COLO668 (cell line): ENCODE data around the gene MSANTD2.

Experiments
- DNase-seq: peaks from one replicate; lab custom pipeline; 2025; ENCODE audit not compliant: unreplicated experiment; lab: John Stamatoyannopoulos, UW

Gene MSANTD2

DNA sequence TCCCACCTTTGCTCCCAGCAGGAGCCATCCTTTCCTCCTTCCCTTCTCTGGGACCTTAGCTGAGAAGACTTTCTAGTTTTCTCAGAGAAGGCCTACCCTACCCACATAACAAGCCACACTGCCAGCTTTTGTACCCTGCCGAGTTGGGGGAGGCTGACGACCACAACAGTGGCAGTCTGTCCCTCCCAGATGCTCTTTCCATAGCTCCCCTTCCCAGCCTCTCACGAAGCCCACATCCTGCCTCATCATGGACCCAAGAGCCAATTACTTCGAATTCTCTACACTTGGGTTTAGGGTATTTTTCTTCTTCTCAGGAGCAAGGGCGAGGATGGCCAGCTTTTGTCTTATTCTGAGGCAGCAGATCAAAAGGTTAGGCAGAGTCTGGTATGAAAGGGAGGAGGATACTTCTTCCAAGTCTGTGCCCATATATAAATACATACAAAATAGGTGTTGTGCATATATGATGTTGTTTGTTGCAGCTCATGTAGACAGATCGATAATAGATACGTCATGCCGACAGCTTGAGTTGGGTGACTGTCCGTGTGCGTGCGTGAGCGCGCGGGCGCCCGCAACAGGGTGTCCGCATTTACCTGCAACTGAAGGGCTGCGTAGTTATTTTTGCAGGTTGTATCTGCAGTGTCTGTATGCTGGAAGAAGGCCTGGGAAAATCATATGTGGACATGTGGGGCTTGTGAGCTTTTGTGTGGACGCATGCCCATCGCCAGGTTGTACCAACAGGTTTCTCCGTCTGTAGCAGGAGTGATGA, 61.3 kb downstream of the MSANTD2 start:
- DNase-seq, result no peak

DNA sequence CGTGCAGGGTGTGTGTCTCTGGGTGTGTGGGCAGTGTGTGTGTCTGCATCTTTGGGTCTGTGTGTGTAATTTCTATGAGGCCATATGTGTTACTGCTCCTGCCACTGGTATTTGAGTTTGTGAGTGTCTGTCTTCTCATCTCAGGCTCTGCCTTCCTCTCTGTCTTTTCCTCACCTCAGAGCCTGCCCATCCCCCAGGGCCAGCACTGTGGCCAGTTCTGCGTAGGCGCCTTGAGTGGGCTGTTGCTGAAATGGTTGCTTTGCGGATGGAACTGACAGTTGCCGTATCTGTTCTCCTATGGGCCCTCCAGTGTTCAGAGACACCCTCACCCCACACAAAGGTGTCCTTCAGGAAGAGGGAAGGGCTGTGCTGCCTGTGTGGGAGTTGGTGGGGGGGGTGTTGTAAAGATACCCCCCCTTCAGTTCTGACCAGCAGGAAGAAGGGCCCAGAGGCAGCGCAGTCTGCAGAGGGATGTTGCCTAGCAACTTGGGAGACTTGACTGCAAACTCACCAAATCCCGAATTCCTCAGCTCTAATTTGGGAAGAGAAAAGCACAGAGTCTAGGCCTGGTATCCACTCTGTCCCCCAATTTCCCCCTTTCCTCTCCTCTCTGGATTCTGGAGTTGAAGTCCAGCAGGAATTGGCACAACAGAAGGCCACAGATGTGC, 62.4 kb downstream of the MSANTD2 start:
- no peak for DNase-seq

DNA sequence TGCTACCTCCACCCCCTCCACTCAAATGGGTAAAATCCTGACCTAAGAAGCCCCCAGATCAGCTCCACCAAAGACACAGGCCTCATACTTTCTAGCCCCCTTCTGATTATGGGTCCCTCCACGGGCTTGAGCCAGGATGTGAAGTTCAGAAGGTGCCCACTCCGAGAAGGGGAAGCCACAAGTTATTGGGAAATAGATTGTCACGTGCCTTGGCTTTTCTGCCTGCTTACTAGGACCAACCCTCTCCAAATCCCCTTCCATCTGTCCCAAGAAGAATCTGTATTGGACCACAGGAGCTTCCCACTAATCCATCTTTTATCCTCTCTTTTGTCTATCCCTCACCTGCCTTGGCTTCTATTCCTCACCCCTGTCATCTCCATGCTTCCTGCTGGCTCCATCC, 63.5 kb downstream of the MSANTD2 start:
- no peak for DNase-seq

DNA sequence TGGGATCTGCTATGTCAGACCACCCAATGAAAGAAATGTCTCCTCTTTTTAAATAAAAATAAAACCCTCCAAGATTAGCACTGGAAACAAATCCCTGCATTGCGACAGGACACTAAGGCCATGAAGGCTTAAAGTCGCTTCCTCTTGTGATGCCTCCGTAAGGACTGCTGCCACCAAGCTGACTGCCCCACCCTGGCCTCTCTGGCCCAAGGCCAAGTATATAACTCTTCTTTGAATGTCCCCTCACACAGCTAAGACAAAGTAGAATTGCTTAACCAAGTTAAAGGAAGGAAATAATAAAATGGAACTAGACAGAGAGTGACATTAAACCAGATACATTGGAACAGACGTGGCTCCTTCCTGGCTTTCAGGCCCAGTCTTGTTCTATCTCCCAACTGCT, 68.0 kb downstream of the MSANTD2 start:
- DNase-seq, result no peak

DNA sequence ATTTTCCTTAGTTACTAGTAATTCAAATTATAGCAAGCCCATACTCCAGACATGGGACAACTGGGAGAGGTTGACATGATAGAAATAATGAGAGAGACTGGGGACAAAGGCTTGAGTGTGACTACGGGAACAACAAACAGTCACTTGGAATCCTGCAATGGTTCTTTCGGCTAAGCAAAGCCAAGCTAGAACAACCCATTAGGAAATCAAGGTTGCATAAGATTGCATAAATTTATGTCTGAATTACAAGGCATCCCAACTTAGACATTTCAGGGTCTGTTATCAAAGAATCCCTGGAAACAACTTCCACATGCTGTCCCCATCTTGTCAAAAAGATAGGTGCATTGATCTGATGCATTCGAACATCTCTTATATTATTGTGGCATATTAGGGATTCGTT, 70.6 kb downstream of the MSANTD2 start:
- no peak for DNase-seq

DNA sequence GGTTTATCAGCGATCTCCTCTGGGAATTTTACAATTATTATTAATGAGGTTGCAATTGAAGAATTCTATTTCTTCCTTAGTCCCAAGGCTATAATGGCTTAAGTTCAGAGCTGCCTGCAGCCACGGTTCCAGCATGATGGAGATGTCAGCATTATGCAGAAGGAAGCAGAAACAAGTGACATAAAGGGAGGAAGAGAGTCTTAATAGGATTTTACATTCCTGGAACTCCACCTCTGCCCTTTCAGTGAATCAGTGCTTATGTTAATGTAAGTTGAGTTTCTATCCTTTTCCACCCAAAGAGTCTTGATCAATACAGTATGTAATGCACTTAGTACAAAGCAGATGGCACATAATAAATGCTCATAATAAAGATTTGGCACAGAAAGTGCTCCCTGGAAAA, 72.1 kb downstream of the MSANTD2 start:
- DNase-seq, result no peak

DNA sequence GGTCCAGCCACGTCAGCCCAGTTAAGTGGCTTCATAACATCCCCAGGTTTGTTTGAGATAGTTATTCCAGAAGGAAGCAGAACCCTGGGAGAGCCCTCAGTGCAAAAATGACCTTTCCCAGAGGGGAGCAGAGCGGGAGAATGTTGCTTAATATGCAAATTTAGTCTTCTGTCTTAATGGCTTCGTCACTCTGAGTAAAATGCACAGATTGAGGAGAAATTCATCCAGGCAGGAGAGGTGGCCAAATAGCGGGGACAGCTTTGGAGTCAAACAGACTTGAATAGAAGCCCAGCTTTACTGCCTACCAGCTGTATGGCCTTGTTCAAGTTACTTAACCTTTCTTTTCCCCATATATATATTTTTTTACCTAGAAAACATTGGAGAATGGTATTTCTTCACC, 72.7 kb downstream of the MSANTD2 start:
- DNase-seq, result no peak

DNA sequence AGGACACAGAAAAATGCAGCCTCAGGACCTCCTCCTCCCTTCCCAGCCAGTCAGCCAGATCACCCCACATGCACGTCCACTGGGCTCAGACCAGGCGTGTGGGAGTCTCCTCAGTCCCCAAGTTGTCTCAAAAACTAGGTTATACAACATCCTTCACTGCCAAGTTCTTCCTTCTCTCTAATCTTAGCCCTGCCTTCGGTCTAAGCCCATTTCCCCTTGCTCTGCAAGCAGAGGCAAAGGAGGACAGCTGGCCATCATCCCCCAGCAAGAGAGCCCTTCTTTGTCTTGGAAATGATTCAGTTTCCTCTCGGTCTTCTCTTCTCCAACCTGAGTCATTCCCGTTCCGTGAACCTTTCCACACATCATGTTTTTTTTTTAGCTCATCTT, 74.5 kb downstream of the MSANTD2 start:
- DNase-seq, result no peak

DNA sequence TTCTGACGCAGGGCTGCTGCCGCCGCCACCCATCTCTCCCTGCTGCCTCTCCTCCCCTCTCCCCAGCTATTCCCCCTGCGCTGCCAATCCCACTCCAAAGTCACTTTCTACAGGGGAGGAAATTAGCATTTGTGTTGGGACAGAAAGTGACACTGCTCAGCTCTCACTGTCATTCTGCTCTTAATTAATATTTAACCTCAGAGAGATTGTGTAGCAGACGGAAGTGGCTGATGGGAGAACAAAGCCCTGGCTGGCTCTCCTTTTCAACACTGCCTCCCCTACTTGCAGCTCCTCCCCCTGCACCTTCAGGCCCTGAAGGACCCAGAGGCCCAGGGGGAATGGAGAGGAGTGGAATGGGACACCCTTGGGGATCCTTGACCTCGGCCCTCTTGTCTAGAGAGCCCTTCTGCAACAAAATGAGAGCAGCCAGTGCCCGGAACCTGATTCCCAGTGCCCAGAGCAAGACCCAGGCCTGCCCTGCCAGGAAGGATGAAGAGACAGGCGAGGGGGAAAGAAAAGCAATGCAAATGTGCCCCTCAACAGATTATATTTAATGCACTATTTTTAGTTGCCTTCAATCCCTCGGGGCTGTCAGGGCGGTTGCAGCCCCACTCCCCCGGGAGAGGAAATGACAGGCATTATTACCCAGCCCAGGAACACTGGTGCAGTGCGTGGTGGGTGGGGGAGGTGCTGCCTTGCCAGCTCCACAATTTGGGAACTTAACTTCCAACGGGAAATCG, 75.1 kb downstream of the MSANTD2 start:
- peak; percentile 70 for DNase-seq

DNA sequence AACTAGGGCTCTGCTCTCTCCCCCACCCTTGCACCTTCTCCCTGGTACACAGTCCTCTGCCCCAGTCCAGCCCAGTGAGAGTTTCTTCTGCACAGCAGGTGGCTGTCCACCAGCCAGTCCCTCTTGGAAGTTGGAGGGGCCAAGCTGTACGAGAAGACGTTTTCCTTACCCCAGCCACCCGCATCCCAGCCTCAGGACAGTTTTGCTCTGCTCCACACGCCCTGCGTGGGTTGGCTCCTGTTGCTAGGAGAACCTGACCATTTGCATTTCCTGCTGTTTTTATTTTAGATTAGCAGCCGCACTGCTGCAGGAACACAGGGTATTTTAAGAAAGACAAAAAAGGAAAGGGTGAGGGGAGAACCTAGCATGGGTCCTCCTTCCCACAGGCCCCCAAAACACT, 78.0 kb downstream of the MSANTD2 start:
- DNase-seq, result no peak

DNA sequence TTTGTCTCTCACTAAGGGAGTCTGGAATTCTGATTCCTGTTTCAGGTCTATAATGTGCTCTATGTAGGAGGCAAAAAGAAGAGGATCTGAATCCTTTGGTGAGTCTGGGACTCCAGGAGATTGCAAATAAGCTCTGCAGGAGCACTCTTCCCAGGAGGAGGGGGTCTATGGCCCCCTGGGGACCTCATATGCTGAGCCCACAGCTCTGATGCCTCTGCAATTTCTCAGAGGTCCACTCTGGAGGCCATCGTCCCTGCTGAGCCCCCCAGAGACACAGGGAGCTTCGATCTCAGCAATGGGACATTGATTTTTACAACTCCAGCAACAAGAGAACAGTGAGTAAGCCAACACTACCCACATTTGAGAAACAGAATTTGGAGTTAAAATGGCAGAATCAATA, 80.7 kb downstream of the MSANTD2 start:
- DNase-seq, result no peak

DNA sequence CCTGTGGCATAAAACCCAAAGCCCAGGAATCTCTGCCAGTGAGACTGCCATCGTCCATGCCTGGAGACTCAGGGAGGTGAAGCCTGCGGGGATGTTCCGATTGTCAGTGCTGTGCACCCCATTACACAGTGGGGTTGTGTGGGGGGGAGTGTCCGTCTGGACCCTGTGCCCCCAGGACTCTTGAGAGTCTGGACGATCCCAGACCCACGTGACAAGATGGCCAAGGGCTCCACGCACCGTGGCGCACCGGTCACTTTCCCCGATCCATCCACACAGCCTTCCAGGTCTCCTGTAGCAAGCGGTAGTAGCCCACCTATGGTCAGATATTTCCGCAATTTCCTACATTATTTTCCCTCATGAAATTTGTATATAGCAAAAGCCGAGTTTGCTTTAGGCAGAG, 81.4 kb downstream of the MSANTD2 start:
- no peak for DNase-seq

DNA sequence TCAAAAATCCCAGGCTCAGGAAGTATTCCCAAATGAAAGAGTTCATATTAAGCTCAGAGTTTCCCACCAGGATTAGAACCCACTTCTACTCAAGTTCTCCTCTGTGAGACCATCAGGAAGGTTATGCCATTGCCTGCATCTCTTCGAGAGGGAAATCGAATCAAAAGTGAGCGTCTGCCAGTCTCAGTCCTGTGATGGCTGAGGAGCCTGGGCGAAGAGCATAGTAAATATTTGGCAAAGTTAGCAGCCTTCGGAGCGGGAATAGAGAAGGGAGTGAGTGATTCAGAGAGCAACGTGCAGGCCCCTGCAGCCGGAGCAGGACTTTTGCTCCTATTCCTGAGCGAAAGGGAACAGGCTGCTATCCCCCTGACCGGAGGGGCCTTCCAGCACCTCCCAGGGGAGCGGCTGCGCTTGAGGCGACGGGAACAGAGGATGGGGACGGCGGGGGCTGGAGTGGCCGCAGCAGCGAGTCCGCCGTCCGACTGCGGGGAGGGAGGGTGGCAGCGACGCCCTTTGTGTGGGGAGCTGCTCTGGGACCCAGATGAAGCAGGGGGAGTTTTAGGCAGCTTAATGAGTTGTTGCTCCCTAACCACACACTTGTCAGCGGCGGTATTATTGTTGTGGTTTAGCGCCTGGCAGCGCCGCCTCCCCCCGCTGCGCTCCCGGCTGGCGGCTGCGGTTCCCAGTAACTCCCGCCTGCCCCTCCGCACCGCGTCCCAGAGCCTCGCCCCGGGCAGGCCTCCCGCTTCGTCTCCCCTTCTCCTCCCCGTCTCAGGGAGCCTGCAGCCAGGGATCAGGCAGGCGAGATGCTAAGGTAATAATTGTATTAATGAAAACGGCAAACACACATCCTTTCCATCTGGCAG, 82.2 kb downstream of the MSANTD2 start:
- peak; percentile 47 for DNase-seq

DNA sequence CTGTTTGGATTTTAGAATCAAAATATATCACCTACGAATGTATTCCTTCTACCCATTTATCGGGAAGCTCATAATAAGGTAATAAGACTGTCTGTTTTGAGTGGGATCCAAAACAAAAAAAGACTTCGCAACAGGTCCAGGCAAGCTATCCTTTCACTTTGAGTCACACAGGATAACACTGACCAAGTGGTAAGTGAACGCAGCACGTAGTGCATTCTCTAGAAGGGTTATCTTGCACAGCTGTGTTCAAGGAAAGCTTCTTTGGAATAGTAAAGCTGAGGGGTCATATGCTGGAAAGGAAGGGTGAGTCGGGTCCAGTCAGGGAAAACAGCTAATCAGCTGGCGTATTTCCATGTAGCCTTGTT, 82.8 kb downstream of the MSANTD2 start:
- DNase-seq, result no peak

DNA sequence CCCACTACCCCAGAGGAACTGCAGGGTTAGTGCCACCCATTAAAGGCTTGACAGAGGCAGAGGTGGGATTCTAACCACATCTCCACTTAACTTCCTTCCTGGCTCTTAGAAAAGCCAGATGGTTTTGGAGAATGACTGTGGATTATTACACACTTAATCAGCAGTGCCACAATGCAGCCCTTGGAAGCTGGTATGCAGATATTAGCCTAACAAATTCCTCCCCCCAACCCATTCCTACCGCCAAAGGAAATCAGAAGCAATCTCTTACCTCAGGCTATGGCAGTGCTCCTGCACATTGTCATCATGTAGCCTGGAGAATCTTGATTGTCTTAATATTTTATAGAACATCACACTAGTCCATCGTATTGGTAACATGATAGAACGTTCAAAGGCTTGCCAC, 83.6 kb downstream of the MSANTD2 start:
- DNase-seq, result no peak
